Smooth muscle cell (in vitro differentiated cells): ENCODE data around the gene GLDC. TPM values are rescaled to one million over a fixed set of nuclear protein-coding genes. Genes with fewer than 3 reads are reported as not detected.

Experiments used
- DNase-seq: peaks from one replicate; lab custom pipeline; 2025; ENCODE audit not compliant: unreplicated experiment; lab: John Stamatoyannopoulos, UW
- H2AFZ ChIP-seq: fragments of 200-600 bp; sonication (generic); 2 replicates; pipeline ENCODE4 v1.6.0; 2016; ENCODE audit warnings: antibody characterized with exemption, low read depth, mild to moderate bottlenecking
- H3F3A ChIP-seq: fragments of 200-600 bp; sonication (generic); 2 replicates; pipeline ENCODE4 v1.6.0; 2017; ENCODE audit warnings: antibody characterized with exemption, low read depth
- H3K27ac ChIP-seq: fragments of 200-600 bp; sonication (generic); 2 replicates; pipeline ENCODE4 v1.5.1; 2016; ENCODE audit warnings: low read depth, mild to moderate bottlenecking
- H3K27me3 ChIP-seq: fragments of 200-600 bp; sonication (generic); 2 replicates; pipeline ENCODE4 v1.6.1; 2016; ENCODE audit warnings: low read depth, mild to moderate bottlenecking
- H3K36me3 ChIP-seq: fragments of 200-600 bp; sonication (generic); 2 replicates; pipeline ENCODE4 v1.5.1; 2016; ENCODE audit warnings: low read depth
- H3K4me1 ChIP-seq: fragments of 200-600 bp; sonication (generic); 2 replicates; pipeline ENCODE4 v1.5.1; 2016; ENCODE audit warnings: low read depth
- H3K4me2 ChIP-seq: fragments of 200-600 bp; sonication (generic); 2 replicates; pipeline ENCODE4 v1.6.0; 2016; ENCODE audit warnings: mild to moderate bottlenecking
- H3K4me3 ChIP-seq: fragments of 200-600 bp; sonication (generic); 2 replicates; pipeline ENCODE4 v1.5.1; 2016; ENCODE audit warnings: mild to moderate bottlenecking
- H3K79me2 ChIP-seq: fragments of 200-600 bp; sonication (generic); 2 replicates; pipeline ENCODE4 v1.6.0; 2016; ENCODE audit warnings: low read depth, mild to moderate bottlenecking
- H3K9ac ChIP-seq: fragments of 200-600 bp; sonication (generic); 2 replicates; pipeline ENCODE4 v1.6.0; 2016; ENCODE audit warnings: low read depth
- H3K9me3 ChIP-seq: fragments of 200-600 bp; sonication (generic); replicated peaks from 2 replicates; pipeline ENCODE4 v1.5.1; 2016; ENCODE audit warnings: low read depth
- H4K20me1 ChIP-seq: fragments of 200-600 bp; sonication (generic); 2 replicates; pipeline ENCODE4 v1.6.0; 2016; ENCODE audit warnings: low read depth
- WGBS: methylation state at CpG from one replicate; pipeline ENCODE4 v1.1.7; 2016; ENCODE audit warnings: low lambda C conversion rate; 5-methylcytosine and 5-hydroxymethylcytosine counted together
- polyA plus RNA-seq: library from polyadenylated mRNA; unstranded; fragments of >200 nt; fragmentation: Nextera tagmentation; extraction: Ambion mirVana; gene quantifications from 2 replicates; pipeline ENCODE4 v1.2.1, GENCODE V29; 2016
- total RNA-seq: library from RNA; depleted of rRNA; stranded (reverse); fragments of >200 nt; gene quantifications from 2 replicates; pipeline ENCODE4 v1.2.3, GENCODE V29; 2014
- TF ChIP-seq, protein P1 (sequence below): fragments of 200-600 bp; sonication (generic); IDR thresholded peaks from 2 replicates; pipeline ENCODE4 v1.5.1; 2017; ENCODE audit warnings: borderline replicate concordance, mild to moderate bottlenecking, antibody characterized with exemption; ENCODE audit not compliant: insufficient read depth, poor library complexity, severe bottlenecking

Gene GLDC
- total and polyA plus RNA-seq, 2 experiments from 2014 or later, result 0.13 to 0.45 TPM

DNA sequence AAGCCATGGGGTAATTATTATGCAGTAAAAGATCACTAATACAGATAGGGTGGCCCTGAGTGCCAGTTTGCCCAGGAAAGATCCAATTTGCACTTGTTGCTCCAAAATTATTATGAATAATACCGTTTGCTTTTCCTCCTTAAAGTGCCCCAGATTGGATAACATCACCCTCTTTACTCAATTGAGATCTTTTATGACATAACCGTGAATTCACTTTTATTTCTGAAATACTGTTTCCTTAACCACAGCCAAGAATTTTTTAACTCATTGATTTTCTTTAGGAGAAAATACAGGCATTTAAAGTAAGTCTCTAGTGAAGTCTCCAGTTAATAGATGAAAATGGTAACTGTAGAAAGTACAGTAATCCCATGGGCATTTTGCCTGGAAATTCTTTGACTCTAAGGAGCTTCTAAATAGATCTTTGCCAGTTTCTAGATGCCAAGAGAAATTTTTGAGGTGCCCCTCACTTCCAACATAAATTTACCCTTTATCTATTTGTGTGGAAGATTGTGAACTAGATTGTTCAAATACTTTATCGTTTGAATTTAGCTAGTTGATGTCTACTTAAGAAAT is 133.4 kb downstream of the GLDC start:
- Histone ChIP-seq H3K4me1 (no peaks in the 10 kb centered on the region), H3K36me3 (no peaks in the 10 kb centered on the region), H3K4me2 (no peak overlapping the region), H3K27me3 (no peaks in the 10 kb centered on the region), H3K9ac (no peak overlapping the region), H3K79me2 (no peaks in the 10 kb centered on the region), H4K20me1 (no peaks in the 10 kb centered on the region), H3K9me3 (no peaks in the 10 kb centered on the region), H3K4me3 (no peak overlapping the region), H3F3A (no peaks in the 10 kb centered on the region), H2AFZ (no peak overlapping the region), H3K27ac (no peak overlapping the region)
- 96% methylated on average over 3 of the region's 3 CpGs for WGBS
- DNase-seq, result no peak
- TF ChIP-seq, protein P1, sequence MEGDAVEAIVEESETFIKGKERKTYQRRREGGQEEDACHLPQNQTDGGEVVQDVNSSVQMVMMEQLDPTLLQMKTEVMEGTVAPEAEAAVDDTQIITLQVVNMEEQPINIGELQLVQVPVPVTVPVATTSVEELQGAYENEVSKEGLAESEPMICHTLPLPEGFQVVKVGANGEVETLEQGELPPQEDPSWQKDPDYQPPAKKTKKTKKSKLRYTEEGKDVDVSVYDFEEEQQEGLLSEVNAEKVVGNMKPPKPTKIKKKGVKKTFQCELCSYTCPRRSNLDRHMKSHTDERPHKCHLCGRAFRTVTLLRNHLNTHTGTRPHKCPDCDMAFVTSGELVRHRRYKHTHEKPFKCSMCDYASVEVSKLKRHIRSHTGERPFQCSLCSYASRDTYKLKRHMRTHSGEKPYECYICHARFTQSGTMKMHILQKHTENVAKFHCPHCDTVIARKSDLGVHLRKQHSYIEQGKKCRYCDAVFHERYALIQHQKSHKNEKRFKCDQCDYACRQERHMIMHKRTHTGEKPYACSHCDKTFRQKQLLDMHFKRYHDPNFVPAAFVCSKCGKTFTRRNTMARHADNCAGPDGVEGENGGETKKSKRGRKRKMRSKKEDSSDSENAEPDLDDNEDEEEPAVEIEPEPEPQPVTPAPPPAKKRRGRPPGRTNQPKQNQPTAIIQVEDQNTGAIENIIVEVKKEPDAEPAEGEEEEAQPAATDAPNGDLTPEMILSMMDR, result no peak

DNA sequence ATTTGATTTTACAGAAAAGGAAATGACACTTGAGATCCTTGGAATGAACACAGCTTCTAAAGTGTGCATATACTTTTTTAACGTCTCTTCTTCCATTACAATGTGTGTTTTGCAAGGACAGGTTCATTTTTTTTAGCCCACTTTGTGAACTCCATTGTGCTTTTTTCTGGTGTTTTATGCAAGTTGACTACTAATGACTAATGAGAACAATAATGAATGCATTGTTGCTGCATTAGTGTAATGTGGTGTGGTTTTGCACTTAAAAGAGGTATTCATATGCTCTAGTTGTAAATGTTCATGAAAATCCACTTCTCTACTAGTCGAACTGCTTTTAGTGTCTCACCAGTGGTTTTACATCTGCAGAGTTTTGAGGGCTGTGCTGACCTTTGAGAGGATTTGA is 139.0 kb downstream of the GLDC start:
- H4K20me1 ChIP-seq, result no peaks in the 10 kb centered on the region
- H3K4me1 ChIP-seq, result no peaks in the 10 kb centered on the region
- H3K36me3 ChIP-seq, result peaks cover 8% of the 10 kb centered on the region
- 69% methylated on average over 2 of the region's 2 CpGs for WGBS
- H3K79me2 ChIP-seq, result no peaks in the 10 kb centered on the region
- H3K4me2 ChIP-seq, result no peak overlapping the region
- DNase-seq, result no peak
- no peaks in the 10 kb centered on the region for H3F3A ChIP-seq
- no peak overlapping the region for H3K9ac ChIP-seq
- H2AFZ ChIP-seq, result no peak overlapping the region
- H3K4me3 ChIP-seq, result no peak overlapping the region
- TF ChIP-seq, protein P1, result no peak
- H3K27ac ChIP-seq, result peak overlapping the region; percentile 35
- no peaks in the 10 kb centered on the region for H3K27me3 ChIP-seq
- H3K9me3 ChIP-seq, result no peaks in the 10 kb centered on the region

DNA sequence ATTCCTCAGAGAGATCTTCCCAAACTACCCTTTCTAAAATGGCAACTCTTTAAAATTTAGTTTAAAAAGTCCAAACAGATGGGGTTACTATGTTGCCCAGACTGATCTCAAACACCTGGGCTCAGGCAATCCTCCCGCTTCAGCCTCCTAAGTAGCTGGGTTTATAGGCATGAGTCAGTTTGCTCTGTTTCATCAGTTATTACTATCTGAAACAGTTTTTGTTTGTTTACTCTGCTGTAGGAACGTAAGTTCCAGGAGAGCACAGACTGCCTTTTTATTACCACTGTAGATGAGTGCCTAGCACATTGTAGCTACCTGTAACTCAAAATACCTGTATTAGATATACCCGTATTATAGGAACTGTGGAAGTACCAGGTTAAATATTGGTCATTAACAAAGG is 143.1 kb downstream of the GLDC start:
- WGBS, result 80% methylated on average over 3 of the region's 3 CpGs
- DNase-seq, result no peak

More for the DNA sequence above, 143.1 kb downstream of the GLDC start:
- Histone ChIP-seq H3K9ac (no peak overlapping the region), H2AFZ (no peak overlapping the region), H3K4me3 (no peak overlapping the region), H3K79me2 (no peaks in the 10 kb centered on the region), H3K9me3 (no peaks in the 10 kb centered on the region), H3K4me1 (peaks cover 3% of the 10 kb centered on the region), H4K20me1 (no peaks in the 10 kb centered on the region), H3K4me2 (no peak overlapping the region), H3F3A (no peaks in the 10 kb centered on the region), H3K27me3 (no peaks in the 10 kb centered on the region), H3K36me3 (peaks cover 13% of the 10 kb centered on the region), H3K27ac (no peak overlapping the region)
- TF ChIP-seq, protein P1, result no peak
